OCI-LY1 (cell line): Measurements from ENCODE around the gene NTNG1.

Experiments
- H2AFZ ChIP-seq: fragments of 200-600 bp; sonication (generic), shearing (Covaris generic); 2 replicates; pipeline ENCODE4 v1.6.0; 2014; ENCODE audit warnings: antibody characterized with exemption, mild to moderate bottlenecking, low read length
- H3F3A ChIP-seq: fragments of 200-600 bp; sonication (generic), shearing (Covaris generic); 2 replicates; pipeline ENCODE4 v1.6.0; 2014; ENCODE audit warnings: mild to moderate bottlenecking, antibody characterized with exemption, low read length, moderate library complexity; ENCODE audit not compliant: insufficient read depth
- H3K27ac ChIP-seq: fragments of 200-600 bp; sonication (generic); 2 replicates; pipeline ENCODE4 v1.5.1; 2014; ENCODE audit warnings: low read length, mixed run types, mild to moderate bottlenecking, low read depth; ENCODE audit not compliant: poor library complexity, severe bottlenecking
- H3K27me3 ChIP-seq: fragments of 200-600 bp; sonication (generic); 2 replicates; pipeline ENCODE4 v1.6.0; 2014; ENCODE audit warnings: antibody characterized with exemption, mild to moderate bottlenecking, low read length, moderate library complexity; ENCODE audit not compliant: insufficient read depth
- H3K36me3 ChIP-seq: fragments of 200-600 bp; sonication (generic); 2 replicates; pipeline ENCODE4 v1.6.1; 2014; ENCODE audit warnings: mild to moderate bottlenecking, antibody characterized with exemption, low read length, moderate library complexity, mixed read lengths; ENCODE audit not compliant: insufficient read depth
- H3K4me1 ChIP-seq: fragments of 200-600 bp; sonication (generic); 2 replicates; pipeline ENCODE4 v1.5.1; 2014; ENCODE audit warnings: mild to moderate bottlenecking, low read length, moderate library complexity; ENCODE audit not compliant: insufficient read depth, severe bottlenecking
- H3K4me2 ChIP-seq: fragments of 200-600 bp; sonication (generic), shearing (Covaris generic); 2 replicates; pipeline ENCODE4 v1.6.1; 2014; ENCODE audit warnings: low read length
- H3K4me3 ChIP-seq: fragments of 200-600 bp; sonication (generic); 2 replicates; pipeline ENCODE4 v1.5.1; 2014; ENCODE audit warnings: low read length, low read depth, mild to moderate bottlenecking, mixed read lengths; ENCODE audit not compliant: poor library complexity, severe bottlenecking
- H3K79me2 ChIP-seq: fragments of 200-600 bp; shearing (Covaris generic); 2 replicates; pipeline ENCODE4 v1.6.1; 2016; ENCODE audit warnings: mixed run types, low read length, mixed read lengths; ENCODE audit not compliant: insufficient read depth
- H3K9ac ChIP-seq: fragments of 200-600 bp; sonication (generic), shearing (Covaris generic); 2 replicates; pipeline ENCODE4 v1.6.1; 2014; ENCODE audit warnings: mild to moderate bottlenecking, low read length, mixed read lengths
- H3K9me2 ChIP-seq: fragments of 200-600 bp; sonication (generic), shearing (Covaris generic); 2 replicates; pipeline ENCODE4 v1.6.1; 2014; ENCODE audit warnings: low read depth, mild to moderate bottlenecking, low read length, mixed read lengths
- H3K9me3 ChIP-seq: fragments of 200-600 bp; shearing (Covaris generic); 2 replicates; pipeline ENCODE4 v1.6.1; 2014; ENCODE audit warnings: low read length, mixed read lengths
- H4K20me1 ChIP-seq: fragments of 200-600 bp; sonication (generic), shearing (Covaris generic); 2 replicates; pipeline ENCODE4 v1.6.0; 2016; ENCODE audit warnings: mild to moderate bottlenecking, low read length; ENCODE audit not compliant: insufficient read depth
- EZH2 ChIP-seq: fragments of 200-600 bp; sonication (generic), shearing (Covaris generic); IDR thresholded peaks from 2 replicates; pipeline ENCODE4 v1.8.0; 2017; ENCODE audit warnings: borderline replicate concordance, mixed run types, mild to moderate bottlenecking, antibody characterized with exemption, low read length, moderate library complexity, mixed read lengths
- TF ChIP-seq, protein P1 (sequence below): fragments of 200-600 bp; sonication (generic), shearing (Covaris generic); IDR thresholded peaks from 2 replicates; pipeline ENCODE4 v1.5.1; 2017; ENCODE audit warnings: mild to moderate bottlenecking, antibody characterized with exemption, low read length, moderate library complexity, mixed read lengths

Gene NTNG1

GRCh38 chr1:107273515-107273914 lies 132.7 kb downstream of the NTNG1 start:
- TF ChIP-seq EZH2: no peak
- TF ChIP-seq, protein P1, sequence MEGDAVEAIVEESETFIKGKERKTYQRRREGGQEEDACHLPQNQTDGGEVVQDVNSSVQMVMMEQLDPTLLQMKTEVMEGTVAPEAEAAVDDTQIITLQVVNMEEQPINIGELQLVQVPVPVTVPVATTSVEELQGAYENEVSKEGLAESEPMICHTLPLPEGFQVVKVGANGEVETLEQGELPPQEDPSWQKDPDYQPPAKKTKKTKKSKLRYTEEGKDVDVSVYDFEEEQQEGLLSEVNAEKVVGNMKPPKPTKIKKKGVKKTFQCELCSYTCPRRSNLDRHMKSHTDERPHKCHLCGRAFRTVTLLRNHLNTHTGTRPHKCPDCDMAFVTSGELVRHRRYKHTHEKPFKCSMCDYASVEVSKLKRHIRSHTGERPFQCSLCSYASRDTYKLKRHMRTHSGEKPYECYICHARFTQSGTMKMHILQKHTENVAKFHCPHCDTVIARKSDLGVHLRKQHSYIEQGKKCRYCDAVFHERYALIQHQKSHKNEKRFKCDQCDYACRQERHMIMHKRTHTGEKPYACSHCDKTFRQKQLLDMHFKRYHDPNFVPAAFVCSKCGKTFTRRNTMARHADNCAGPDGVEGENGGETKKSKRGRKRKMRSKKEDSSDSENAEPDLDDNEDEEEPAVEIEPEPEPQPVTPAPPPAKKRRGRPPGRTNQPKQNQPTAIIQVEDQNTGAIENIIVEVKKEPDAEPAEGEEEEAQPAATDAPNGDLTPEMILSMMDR: no peak
- Histone ChIP-seq H3K27ac (no peak overlapping the region), H3K79me2 (no peaks in the 10 kb centered on the region), H2AFZ (no peak overlapping the region), H3K36me3 (no peaks in the 10 kb centered on the region), H3K4me3 (no peak overlapping the region), H3K9me2 (no peaks in the 10 kb centered on the region), H3F3A (no peaks in the 10 kb centered on the region), H3K9me3 (no peaks in the 10 kb centered on the region), H3K9ac (no peak overlapping the region), H3K27me3 (no peaks in the 10 kb centered on the region), H4K20me1 (no peaks in the 10 kb centered on the region), H3K4me1 (no peaks in the 10 kb centered on the region), H3K4me2 (no peak overlapping the region)

DNA sequence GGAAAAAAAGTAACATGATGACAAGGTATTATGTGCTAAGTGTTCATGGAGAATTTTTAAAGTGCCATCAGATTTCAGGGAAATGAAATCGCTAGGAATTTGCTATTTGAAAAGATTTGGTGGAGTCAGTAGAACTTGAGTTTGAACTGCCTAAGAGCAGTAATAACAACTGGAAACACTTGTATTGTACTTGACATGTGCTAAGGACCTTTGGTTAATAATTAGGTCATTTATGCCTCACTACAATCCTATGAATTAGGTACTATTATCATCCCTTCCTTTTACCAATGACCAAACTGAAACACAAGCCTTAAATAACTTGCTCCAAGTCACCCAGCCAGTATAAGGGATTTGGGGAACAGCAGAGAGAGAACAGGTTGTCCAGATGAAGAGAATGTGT lies 133.4 kb downstream of the NTNG1 start:
- no peak overlapping the region for H2AFZ ChIP-seq
- no peaks in the 10 kb centered on the region for H3K9me3 ChIP-seq
- H3K4me1 ChIP-seq: no peaks in the 10 kb centered on the region
- H3F3A ChIP-seq: no peaks in the 10 kb centered on the region
- no peaks in the 10 kb centered on the region for H3K36me3 ChIP-seq
- H3K9me2 ChIP-seq: no peaks in the 10 kb centered on the region
- no peak overlapping the region for H3K4me2 ChIP-seq
- no peak overlapping the region for H3K9ac ChIP-seq
- H4K20me1 ChIP-seq: no peaks in the 10 kb centered on the region
- TF ChIP-seq, protein P1: no peak
- TF ChIP-seq EZH2: no peak
- no peak overlapping the region for H3K4me3 ChIP-seq
- no peak overlapping the region for H3K27ac ChIP-seq
- no peaks in the 10 kb centered on the region for H3K79me2 ChIP-seq
- H3K27me3 ChIP-seq: no peaks in the 10 kb centered on the region

DNA sequence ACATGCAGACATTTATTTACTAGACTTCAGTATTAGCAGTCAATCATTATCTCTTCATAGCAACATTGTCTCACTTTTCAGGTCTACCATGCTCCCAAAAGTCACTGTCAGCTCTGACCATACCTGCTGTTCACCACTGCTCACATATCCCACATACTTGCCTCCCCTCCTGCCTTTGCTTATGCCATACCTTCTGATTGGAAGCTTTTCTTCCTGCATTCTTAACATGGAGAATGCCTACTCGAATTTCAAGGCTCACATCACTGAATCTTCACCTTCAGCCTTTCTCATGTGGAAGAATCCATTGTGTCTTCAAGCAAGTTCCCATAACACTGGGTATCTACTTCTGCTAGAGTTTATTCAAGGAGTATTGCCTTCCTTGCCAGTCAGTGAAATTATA lies 135.4 kb downstream of the NTNG1 start:
- H3K9ac ChIP-seq: no peak overlapping the region
- no peak overlapping the region for H2AFZ ChIP-seq
- H3K4me1 ChIP-seq: no peaks in the 10 kb centered on the region
- H3K27ac ChIP-seq: no peak overlapping the region
- no peaks in the 10 kb centered on the region for H3K79me2 ChIP-seq
- H3K27me3 ChIP-seq: no peaks in the 10 kb centered on the region
- H3K4me3 ChIP-seq: no peak overlapping the region
- H3K9me3 ChIP-seq: no peaks in the 10 kb centered on the region
- H4K20me1 ChIP-seq: no peaks in the 10 kb centered on the region
- H3F3A ChIP-seq: no peaks in the 10 kb centered on the region
- no peak overlapping the region for H3K4me2 ChIP-seq
- TF ChIP-seq, protein P1: no peak
- TF ChIP-seq EZH2: no peak
- no peaks in the 10 kb centered on the region for H3K36me3 ChIP-seq
- no peaks in the 10 kb centered on the region for H3K9me2 ChIP-seq
